Natural killer cell (primary cell): Measurements from ENCODE around the gene SLC12A9. TPM values are rescaled to one million over a fixed set of nuclear protein-coding genes. Genes with fewer than 3 reads are reported as not detected.
A peak's percentile ranks its signal among the peaks of the same experiment; 100 is the strongest.

Experiments used
- ATAC-seq, 3 donors: fragments of 150-1000 bp in 2 of 3; fragments of 200-7000 bp in 1 of 3; cut with Tn5 transposase; 1 replicate in 1 of 3; 2 replicates in 2 of 3; pipeline ENCODE4 v1.10.0; 2021; ENCODE audit warnings: mild to moderate bottlenecking in 2 of 3, moderate library complexity in 2 of 3
- DNase-seq, 2 donors: peaks; one replicate each; pipeline versions ENCODE4 v3.0.0 to v3.0.0-alpha.2; 2013 to 2021; ENCODE audit warnings: mixed read lengths in 1 of 2
- H3K27ac ChIP-seq: one replicate; pipeline ENCODE4 v1.5.1; 2013; ENCODE audit warnings: mild to moderate bottlenecking, low read length
- H3K27me3 ChIP-seq: one replicate; pipeline ENCODE4 v1.6.1; 2013; ENCODE audit warnings: low read length; ENCODE audit not compliant: control insufficient read depth, insufficient read depth
- H3K36me3 ChIP-seq: one replicate; pipeline ENCODE4 v1.6.1; 2013; ENCODE audit warnings: low read length; ENCODE audit not compliant: control insufficient read depth, insufficient read depth
- H3K4me1 ChIP-seq: one replicate; pipeline ENCODE4 v1.6.1; 2013; ENCODE audit warnings: low read length; ENCODE audit not compliant: control insufficient read depth, insufficient read depth
- H3K4me3 ChIP-seq: one replicate; pipeline ENCODE4 v1.5.1; 2013; ENCODE audit warnings: low read length
- H3K9me3 ChIP-seq: one replicate; pipeline ENCODE4 v1.6.1; 2013; ENCODE audit warnings: low read length; ENCODE audit not compliant: control insufficient read depth, insufficient read depth
- H3K27ac Mint-ChIP-seq, 2 donors: one replicate each; pipeline ENCODE4 v1.8.0; 2022; ENCODE audit warnings: mild to moderate bottlenecking in 2 of 2, mixed read lengths in 2 of 2, moderate library complexity in 1 of 2
- H3K27me3 Mint-ChIP-seq, 2 donors: one replicate each; pipeline ENCODE4 v1.8.0; 2022; ENCODE audit warnings: low read depth in 2 of 2, mixed read lengths in 2 of 2
- H3K36me3 Mint-ChIP-seq: one replicate; pipeline ENCODE4 v1.8.0; 2022; ENCODE audit warnings: mixed read lengths
- H3K4me1 Mint-ChIP-seq, 2 donors: one replicate each; pipeline ENCODE4 v1.8.0; 2022; ENCODE audit warnings: mixed read lengths in 2 of 2
- H3K4me3 Mint-ChIP-seq: one replicate; pipeline ENCODE4 v1.8.0; 2022; ENCODE audit warnings: mild to moderate bottlenecking, moderate library complexity, mixed read lengths
- H3K9me3 Mint-ChIP-seq, 2 donors: one replicate each; pipeline ENCODE4 v1.8.0; 2022; ENCODE audit warnings: mixed read lengths in 2 of 2
- CTCF ChIP-seq: fragments of 200-600 bp; IDR thresholded peaks from one replicate; pipeline ENCODE4 v1.8.0; 2022; ENCODE audit warnings: antibody characterized with exemption
- WGBS: methylation state at CpG from one replicate; pipeline ENCODE4 v1.1.7; 2013; ENCODE audit warnings: missing lambda C conversion rate; ENCODE audit not compliant: insufficient coverage; 5-methylcytosine and 5-hydroxymethylcytosine counted together
- intact Hi-C: fragments of 100-400 bp; cut with micrococcal nuclease; formaldehyde crosslinking; loops from one replicate; pipeline ENCODE4 v1.14.2; 2022
- total RNA-seq, 4 donors: library from RNA; stranded (reverse); fragments of 120-200 nt in 1 of 4; gene quantifications; one replicate each; pipeline versions ENCODE4 v1.2.3 to v1.2.4, GENCODE V29; 2013 to 2022

The SLC12A9 gene
- total RNA-seq, 3 donors from 2014 or later (not counting 1 experiment from before 2014, with no cell fraction given) = 35.0 to 44.2 (median 38.1) TPM

- no peaks in the 10 kb centered on the region for H3K36me3 Mint-ChIP-seq
- 78% methylated on average over 25 of the region's 25 CpGs for WGBS
- peak in 1 of 2 donors; percentile 55 for DNase-seq
Measured at GRCh38 chr7:100886936-100887515, 34.5 kb downstream of the SLC12A9 start.

GRCh38 chr7:100887516-100888290 lies 35.2 kb downstream of the SLC12A9 start:
- DNase-seq = peak in 1 of 2 donors; percentile 80
- Histone ChIP-seq H3K36me3 (peaks cover 53% of the 10 kb centered on the region), H3K4me1 (peaks cover 49% of the 10 kb centered on the region), H3K4me3 (no peak overlapping the region), H3K9me3 (no peaks in the 10 kb centered on the region), H3K27me3 (peaks cover 6% of the 10 kb centered on the region), H3K27ac (peak overlapping the region; percentile 45)
- no peak for TF ChIP-seq CTCF
- intact Hi-C loops = loop anchor here (2.0 kb wide), 1 partner anchor 13 kb away; the partner anchor contains the start of gene SRRT
- ATAC-seq = no peak
- Mint-ChIP-seq H3K27me3 (peaks cover 13 to 17% of the 10 kb centered on the region in 2 donors), H3K36me3 (no peaks in the 10 kb centered on the region), H3K27ac (peak overlapping the region; percentile 48 to 82), H3K9me3 (no peaks in the 10 kb centered on the region), H3K4me3 (peak overlapping the region; percentile 71), H3K4me1 (peaks cover 16 to 56% of the 10 kb centered on the region in 2 donors)
- WGBS = 35% methylated on average over 21 of the region's 21 CpGs

More at GRCh38 chr7:100886936-100887515, 34.5 kb downstream of the SLC12A9 start:
- no peak for ATAC-seq
- no peaks in the 10 kb centered on the region for H3K9me3 ChIP-seq
- intact Hi-C loops = no loop called here
- peak overlapping the region; percentile 45 for H3K27ac ChIP-seq
- H3K4me3 ChIP-seq = no peak overlapping the region
- peaks cover 49% of the 10 kb centered on the region for H3K4me1 ChIP-seq
- peaks cover 59% of the 10 kb centered on the region for H3K36me3 ChIP-seq
- Mint-ChIP-seq H3K27ac (peak overlapping the region in 1 of 2 donors; percentile 82), H3K9me3 (no peaks in the 10 kb centered on the region), H3K27me3 (peaks cover 9 to 10% of the 10 kb centered on the region in 2 donors), H3K4me3 (no peak overlapping the region), H3K4me1 (peaks cover 16 to 56% of the 10 kb centered on the region in 2 donors)
- peaks cover 4% of the 10 kb centered on the region for H3K27me3 ChIP-seq
- TF ChIP-seq CTCF = no peak

GRCh38 chr7:100888291-100888987 lies 35.9 kb downstream of the SLC12A9 start:
- no peaks in the 10 kb centered on the region for H3K9me3 ChIP-seq
- intact Hi-C loops = loop anchor here (2.0 kb wide), 1 partner anchor 14 kb away; the partner anchor contains the start of gene SRRT
- H3K27me3 ChIP-seq = peaks cover 6% of the 10 kb centered on the region
- Mint-ChIP-seq H3K9me3 (no peaks in the 10 kb centered on the region), H3K27ac (peak overlapping the region; percentile 48 to 82), H3K4me3 (peak overlapping the region; percentile 73), H3K36me3 (no peaks in the 10 kb centered on the region), H3K27me3 (peaks cover 17 to 21% of the 10 kb centered on the region in 2 donors), H3K4me1 (peaks cover 16 to 49% of the 10 kb centered on the region in 2 donors)
- H3K4me3 ChIP-seq = no peak overlapping the region
- ATAC-seq = no peak
- WGBS = 86% methylated on average over 18 of the region's 18 CpGs
- H3K27ac ChIP-seq = no peak overlapping the region
- peaks cover 47% of the 10 kb centered on the region for H3K36me3 ChIP-seq
- no peak for TF ChIP-seq CTCF
- peaks cover 49% of the 10 kb centered on the region for H3K4me1 ChIP-seq
- peak in 1 of 2 donors; percentile 27 for DNase-seq
